Hematopoietic multipotent progenitor cell treated with erythropoietin and hydrocortisone succinate and interleukin-3 and kit ligand, for 17 days (in vitro differentiated cells): ENCODE results near the gene METTL16.

Experiments used
- DNase-seq: peaks from one replicate; pipeline ENCODE4 v3.0.0-alpha.2; 2015; ENCODE audit warnings: low spot score

The METTL16 gene

GRCh38 chr17:2395258-2396181 is 116.2 kb downstream of the METTL16 start:
- DNase-seq: no peak

- no peak for DNase-seq
Observed at GRCh38 chr17:2394775-2395201, 116.9 kb downstream of the METTL16 start.

DNA sequence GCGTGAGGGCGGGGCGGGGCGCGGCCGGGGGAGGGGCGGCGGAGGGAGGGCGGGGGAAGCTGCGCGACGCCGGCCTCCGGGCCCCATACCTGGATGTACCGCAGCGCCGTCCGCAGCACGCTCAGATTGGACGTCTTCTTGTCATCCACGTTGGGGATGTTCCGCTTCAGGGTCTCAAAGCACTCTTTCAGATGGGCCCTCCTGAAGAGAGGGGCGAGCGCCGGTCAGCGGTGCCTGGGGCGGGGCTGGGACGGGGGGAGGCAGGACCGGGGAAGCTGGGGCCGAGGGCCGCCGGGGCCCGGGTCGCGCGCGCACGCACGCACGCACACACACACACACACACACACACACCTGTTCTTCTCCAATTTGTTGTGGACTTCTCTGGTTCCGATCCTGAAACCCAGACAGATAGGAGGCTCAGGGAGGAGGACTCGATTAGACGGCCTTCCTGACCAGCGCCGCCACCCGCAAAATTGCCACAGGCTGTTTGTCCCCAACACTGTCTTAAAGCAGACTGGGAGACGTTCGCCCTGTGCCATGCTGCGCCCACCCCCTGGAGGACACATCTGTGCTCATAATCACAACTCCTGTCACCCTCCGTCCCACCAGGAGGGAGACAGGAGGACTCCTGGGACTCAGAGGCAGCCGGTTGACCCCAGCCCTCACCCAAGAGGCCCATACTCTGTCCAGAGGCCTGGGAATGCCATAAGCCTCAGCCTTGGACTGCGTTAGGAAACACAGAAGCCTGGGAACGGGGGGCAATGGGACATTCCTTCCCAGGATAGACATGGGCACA is 117.5 kb downstream of the METTL16 start:
- DNase-seq: no peak

- peak; percentile 92 for DNase-seq
Observed at GRCh38 chr17:2393174-2393953, 118.3 kb downstream of the METTL16 start.

- peak; percentile 94 for DNase-seq
Observed at GRCh38 chr17:2392252-2393173, 119.2 kb downstream of the METTL16 start.

GRCh38 chr17:2391597-2392251 is 120.0 kb downstream of the METTL16 start:
- DNase-seq: no peak

DNA sequence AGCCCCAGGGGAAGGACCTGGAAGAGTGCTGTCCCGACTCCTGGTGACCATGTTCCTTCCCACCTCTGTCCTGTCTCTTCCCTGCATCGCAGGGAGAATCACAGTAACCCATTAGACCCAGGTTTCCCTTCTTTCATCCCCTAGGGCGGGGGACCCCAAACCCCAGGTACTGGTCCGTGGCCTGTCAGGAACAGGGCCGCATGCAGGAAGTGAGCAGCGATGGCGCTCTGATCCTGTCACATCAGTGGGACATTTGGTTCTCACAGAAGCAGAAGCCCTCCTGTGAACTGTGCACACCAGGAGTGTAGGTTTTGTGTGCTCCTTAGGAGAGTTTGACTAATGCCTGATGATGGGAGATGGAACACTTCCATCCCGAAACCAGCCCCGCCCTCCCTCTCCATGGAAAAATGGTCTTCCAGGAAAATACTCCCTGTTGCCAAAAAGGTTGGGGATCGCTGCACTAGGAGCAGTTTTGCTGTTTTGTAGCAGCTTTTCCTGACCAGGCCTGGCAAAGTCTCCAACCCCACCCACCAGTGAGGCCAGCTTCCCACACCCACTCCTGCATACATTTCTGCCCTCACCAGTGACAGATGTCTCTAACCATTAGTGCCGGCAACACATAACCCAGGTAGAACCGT is 121.4 kb downstream of the METTL16 start:
- no peak for DNase-seq

DNA sequence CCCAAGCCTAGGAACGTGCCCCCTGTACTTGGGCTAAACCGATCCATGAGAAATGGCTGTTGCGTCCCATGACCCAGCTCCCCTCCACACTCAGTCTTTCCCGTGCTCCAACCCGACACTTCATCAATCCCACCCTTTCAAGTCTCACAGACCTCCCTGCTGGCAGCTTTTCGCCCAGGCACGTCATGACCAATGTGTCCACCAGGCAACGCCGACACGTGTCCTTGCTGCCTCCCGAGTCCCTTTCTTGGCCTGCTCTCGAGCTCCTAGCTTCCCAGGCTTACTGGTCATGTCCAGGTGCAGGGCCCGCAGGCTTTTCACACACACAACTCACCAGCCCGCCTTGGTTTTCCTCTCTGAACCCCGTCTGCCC is 123.0 kb downstream of the METTL16 start:
- no peak for DNase-seq

DNA sequence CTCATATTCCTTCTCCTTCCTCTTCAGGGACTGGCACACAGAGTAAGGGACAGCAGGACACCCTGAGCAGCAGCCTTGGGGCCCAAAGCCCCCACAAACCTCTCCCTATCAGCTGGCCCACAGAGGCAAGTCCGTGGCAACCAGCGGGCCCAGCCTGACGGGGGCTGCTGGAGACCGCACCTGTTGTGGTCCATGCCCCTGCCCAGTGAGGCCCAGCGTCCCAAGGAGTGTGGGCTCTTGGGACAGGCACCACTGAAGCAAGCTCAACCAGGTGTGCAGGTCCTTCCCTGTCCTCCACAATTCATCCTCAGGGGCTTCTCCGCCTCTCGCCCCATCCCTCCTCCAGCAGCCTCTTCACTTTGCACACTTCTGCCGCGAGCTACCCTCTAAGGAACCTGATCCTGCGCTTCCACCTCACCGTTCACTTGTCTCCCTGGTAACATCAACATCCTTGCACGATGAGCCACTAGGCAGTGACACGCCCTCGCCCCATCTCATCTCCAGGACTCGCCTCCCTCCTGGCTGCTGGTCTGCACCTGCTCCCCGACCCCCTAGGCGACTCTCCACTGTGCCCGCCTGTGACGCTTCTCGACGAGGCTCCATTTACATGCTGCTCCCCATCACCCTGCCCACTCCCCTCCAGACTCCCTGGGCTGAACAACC is 123.5 kb downstream of the METTL16 start:
- no peak for DNase-seq

DNA sequence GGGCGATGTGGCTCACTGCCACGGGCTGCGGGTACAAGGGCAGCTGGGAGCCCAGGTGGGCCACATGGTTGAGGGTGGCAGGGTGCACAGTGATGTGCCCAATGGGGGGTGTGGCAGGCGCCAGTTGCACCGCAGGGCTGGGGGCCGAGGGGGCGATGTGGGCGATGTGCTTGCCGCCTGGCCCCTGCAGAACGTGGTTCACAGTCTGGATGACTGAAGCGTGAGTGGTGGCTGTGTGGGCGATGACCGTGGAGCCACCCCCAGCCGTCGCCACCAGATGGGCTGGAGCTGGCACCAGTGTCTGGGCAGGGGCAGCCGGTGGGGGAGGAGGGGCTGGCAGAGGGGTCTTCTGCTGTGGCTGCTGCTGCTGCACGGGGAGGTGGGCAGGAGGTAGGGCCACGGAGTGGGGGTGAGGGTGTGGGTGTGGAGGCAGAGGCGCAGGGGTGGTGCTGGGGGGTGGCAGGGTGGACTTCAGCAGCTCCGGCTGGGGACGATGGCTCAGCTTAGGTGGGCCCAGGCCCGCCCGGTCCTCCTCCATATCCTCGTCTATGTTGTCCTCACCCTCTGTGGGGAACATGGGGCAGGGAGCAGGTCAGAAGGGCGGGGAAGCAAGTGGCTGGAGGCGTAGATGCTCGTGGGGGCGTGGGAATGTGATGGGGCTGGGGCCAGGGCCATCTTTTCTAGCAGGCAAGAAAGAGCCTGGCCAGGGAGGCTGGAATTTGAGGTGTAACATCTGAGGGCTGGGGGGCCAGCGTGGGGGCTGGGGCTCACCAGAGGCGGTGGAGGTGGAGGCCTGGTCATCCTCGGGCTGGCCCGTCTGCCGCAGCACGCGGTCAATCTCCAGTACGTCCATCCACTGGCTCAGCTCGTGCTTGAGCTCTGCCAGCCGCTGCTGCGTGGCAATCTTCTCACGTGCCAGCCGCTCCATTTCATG is 124.3 kb downstream of the METTL16 start:
- no peak for DNase-seq

- no peak for DNase-seq
Observed at GRCh38 chr17:2386400-2387085, 125.1 kb downstream of the METTL16 start.

DNA sequence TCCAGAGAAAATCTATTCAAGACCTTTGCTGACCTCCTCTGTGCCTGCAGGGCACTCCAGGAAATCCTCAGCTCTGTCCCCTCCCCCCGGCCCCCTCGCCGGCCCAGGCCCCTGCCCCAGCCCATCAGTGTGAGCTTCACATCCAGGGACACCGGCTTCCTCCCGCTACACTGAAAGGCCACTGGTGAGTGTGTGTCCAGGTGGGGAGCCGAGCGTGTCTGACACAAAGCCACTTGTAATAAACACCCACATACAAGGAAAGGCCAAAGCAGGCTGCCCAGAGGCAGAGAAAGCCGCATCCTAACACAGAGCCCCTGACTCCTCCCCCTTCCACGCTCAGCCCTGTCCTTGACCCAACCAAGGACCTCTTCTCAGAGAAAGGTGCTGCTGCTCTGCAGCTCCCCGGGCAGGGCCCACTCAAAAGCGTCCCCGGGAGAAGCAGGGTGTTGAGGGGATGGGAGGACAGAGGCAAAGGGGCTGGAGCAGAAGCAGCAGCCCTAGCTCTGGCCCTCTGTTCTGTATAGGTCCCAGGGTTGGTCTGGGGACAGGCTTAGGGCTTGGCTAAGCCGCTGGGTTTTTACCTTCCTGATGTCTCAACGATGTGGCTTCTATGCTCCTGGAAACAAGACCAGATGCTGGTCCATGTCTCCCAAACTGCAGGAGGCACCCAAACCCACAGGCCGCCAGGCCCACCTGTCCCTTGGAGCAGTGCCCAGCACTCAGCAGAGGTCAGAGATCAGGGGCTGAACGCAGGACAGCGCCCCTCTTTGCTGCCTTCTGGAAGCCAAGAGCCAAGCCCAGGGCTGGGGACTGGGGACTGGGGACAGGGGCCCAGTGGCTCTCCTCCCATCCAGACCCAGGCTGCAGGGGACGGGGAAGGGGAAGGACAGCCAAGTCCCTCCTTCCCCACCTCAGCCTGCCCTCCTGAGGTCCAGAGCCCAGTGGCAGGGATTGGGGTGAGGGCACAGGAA is 126.2 kb downstream of the METTL16 start:
- DNase-seq: no peak

DNA sequence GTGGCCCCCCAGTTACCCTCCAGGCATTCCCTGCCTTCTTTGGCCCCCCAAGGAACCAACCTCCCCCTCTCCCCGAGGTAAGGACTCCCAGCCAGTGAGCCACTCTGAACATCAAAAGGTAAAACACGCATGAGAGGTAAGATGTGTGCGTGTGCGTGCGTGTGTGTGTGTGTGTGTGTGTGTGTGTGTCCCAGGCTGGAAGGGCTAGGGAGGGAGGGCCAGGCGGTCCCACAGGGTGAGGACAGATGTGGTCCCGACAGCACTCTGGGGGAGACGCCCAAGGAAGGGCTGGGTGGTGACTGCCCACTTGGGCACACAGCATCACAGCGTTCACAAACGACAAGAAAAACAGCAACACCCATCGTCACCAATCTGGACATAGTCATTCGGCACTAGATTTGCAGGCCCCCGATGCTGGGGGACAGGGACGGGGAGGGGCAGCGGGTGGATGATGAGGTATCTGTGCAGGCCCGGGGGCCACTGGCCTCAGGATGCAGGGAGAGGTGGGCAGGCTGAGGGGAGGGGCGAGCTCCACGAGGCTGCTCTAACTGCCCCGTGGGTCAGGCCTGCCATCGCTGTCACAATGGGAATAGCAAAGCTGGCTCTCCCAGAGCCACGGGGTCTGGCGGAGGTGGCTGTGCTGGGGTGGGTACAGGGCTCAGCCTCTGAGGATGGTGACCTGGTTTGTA is 127.1 kb downstream of the METTL16 start:
- DNase-seq: no peak

- no peak for DNase-seq
Observed at GRCh38 chr17:2383628-2384167, 128.0 kb downstream of the METTL16 start.

DNA sequence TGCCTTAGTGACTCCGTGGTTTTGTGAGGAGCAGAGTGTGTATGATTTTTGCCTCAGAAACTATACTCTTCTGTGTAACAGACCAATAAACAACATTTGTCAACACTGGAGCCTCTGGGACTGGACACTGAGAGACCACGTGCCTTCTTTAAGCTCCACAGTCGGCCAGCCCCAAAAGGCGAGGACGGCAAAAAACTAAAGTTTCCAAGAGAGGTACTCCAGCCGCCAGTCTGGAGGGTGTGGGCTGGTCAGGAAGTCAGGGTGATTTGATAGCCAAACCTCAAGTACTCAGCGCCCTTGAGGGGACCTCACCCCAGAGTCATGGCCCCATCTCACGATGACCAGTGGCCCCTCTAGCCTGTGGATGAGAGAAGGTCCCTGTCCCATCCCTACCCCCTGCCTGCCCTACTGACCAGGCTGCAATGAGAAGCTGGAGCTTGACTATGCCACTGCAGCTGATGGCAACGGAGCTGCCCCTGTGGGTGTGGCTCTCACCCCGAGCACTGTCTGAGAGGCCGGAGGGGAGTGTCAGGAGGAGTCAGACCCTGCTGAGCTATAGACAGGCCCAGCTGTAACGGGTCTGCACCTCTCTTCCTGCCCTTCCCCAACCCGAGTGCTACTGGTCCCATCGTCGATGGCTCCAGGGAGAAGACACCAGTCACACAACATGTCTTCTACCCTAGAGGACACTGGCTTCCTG is 130.6 kb downstream of the METTL16 start:
- no peak for DNase-seq
